Liver (tissue), 9 donors: Measurements from ENCODE around the gene TBC1D4. TPM values are rescaled to one million over a fixed set of nuclear protein-coding genes. Genes with fewer than 3 reads are reported as not detected.

ENCODE experiments used
- DNase-seq: peaks from one replicate; pipeline ENCODE4 v3.0.0-alpha.2; 2017; ENCODE audit warnings: low spot score
- H3K27ac ChIP-seq, 2 donors: one replicate each; pipeline ENCODE4 v1.7.0; 2013; ENCODE audit warnings: inconsistent platforms in 2 of 2, low read length in 2 of 2, control low read depth in 1 of 2, low read depth in 1 of 2, mild to moderate bottlenecking in 1 of 2
- H3K27me3 ChIP-seq, 4 donors: one replicate each; pipeline versions ENCODE4 v1.6.1 to v1.7.0; 2013; ENCODE audit warnings: low read length in 3 of 4, inconsistent platforms in 1 of 4, mild to moderate bottlenecking in 1 of 4, moderate library complexity in 1 of 4; ENCODE audit not compliant: control insufficient read depth in 4 of 4, insufficient read depth in 4 of 4
- H3K36me3 ChIP-seq, 4 donors: one replicate each; pipeline versions ENCODE4 v1.6.1 to v1.7.0; 2013; ENCODE audit warnings: low read length in 3 of 4, mild to moderate bottlenecking in 3 of 4, low read depth in 1 of 4, moderate library complexity in 1 of 4; ENCODE audit not compliant: control insufficient read depth in 4 of 4, insufficient read depth in 3 of 4
- H3K4me1 ChIP-seq, 4 donors: one replicate each; pipeline versions ENCODE4 v1.6.1 to v1.7.0; 2013; ENCODE audit warnings: low read length in 3 of 4, mild to moderate bottlenecking in 3 of 4, moderate library complexity in 1 of 4; ENCODE audit not compliant: control insufficient read depth in 4 of 4, insufficient read depth in 4 of 4
- H3K4me3 ChIP-seq, 3 donors: one replicate each; pipeline versions ENCODE4 v1.6.1 to v1.7.0; 2013; ENCODE audit warnings: low read length in 3 of 3, control low read depth in 1 of 3, low read depth in 1 of 3, mild to moderate bottlenecking in 1 of 3
- H3K9ac ChIP-seq, 2 donors: one replicate each; pipeline ENCODE4 v1.7.0; 2013; ENCODE audit warnings: low read length in 2 of 2, mild to moderate bottlenecking in 2 of 2, moderate library complexity in 2 of 2, control low read depth in 1 of 2, low read depth in 1 of 2
- H3K9me3 ChIP-seq, 4 donors: one replicate each; pipeline versions ENCODE4 v1.6.1 to v1.7.0; 2013; ENCODE audit warnings: low read length in 3 of 4; ENCODE audit not compliant: control insufficient read depth in 4 of 4
- ATF3 ChIP-seq: IDR thresholded peaks from 2 replicates; pipeline ENCODE4 v1.6.1; 2016; ENCODE audit warnings: antibody characterized with exemption
- CTCF ChIP-seq: fragments of 150-350 bp; IDR thresholded peaks from 2 replicates; pipeline ENCODE4 v1.5.1; 2017; ENCODE audit warnings: improper control_type of control experiment, low read depth, low read length; ENCODE audit not compliant: missing input control
- EGR1 ChIP-seq, 2 donors: IDR thresholded peaks; 2 replicates each; pipeline ENCODE4 v1.6.1; 2016 to 2018; ENCODE audit warnings: antibody characterized with exemption in 2 of 2, low read depth in 2 of 2
- FOXA2 ChIP-seq: IDR thresholded peaks from 2 replicates; pipeline ENCODE4 v1.6.1; 2016; ENCODE audit warnings: antibody characterized with exemption
- GABPA ChIP-seq, 2 donors: IDR thresholded peaks in 1 of 2; conservative IDR thresholded peaks in 1 of 2; 2 replicates each; pipeline ENCODE4 v1.6.1; 2016; ENCODE audit warnings: antibody characterized with exemption in 2 of 2, mild to moderate bottlenecking in 1 of 2, moderate library complexity in 1 of 2
- HNF4A ChIP-seq, 2 donors: conservative IDR thresholded peaks; 2 replicates each; pipeline ENCODE4 v1.6.1; 2016; ENCODE audit warnings: antibody characterized with exemption in 2 of 2, mild to moderate bottlenecking in 2 of 2
- HNF4G ChIP-seq: IDR thresholded peaks from 2 replicates; pipeline ENCODE4 v1.6.1; 2016; ENCODE audit warnings: antibody characterized with exemption
- MAX ChIP-seq: IDR thresholded peaks from 2 replicates; pipeline ENCODE4 v1.6.1; 2016; ENCODE audit warnings: antibody characterized with exemption
- NR2F2 ChIP-seq: IDR thresholded peaks from 2 replicates; pipeline ENCODE4 v1.6.1; 2016; ENCODE audit warnings: antibody characterized with exemption
- RAD21 ChIP-seq, 2 donors: IDR thresholded peaks; 2 replicates each; pipeline ENCODE4 v1.6.1; 2016; ENCODE audit warnings: antibody characterized with exemption in 2 of 2, mild to moderate bottlenecking in 2 of 2
- REST ChIP-seq: IDR thresholded peaks from 2 replicates; pipeline ENCODE4 v1.6.1; 2016; ENCODE audit warnings: antibody characterized with exemption, mild to moderate bottlenecking
- RXRA ChIP-seq, 2 donors: IDR thresholded peaks; 2 replicates each; pipeline ENCODE4 v1.6.1; 2017 to 2018; ENCODE audit warnings: antibody characterized with exemption in 2 of 2, mild to moderate bottlenecking in 1 of 2
- YY1 ChIP-seq: IDR thresholded peaks from 2 replicates; pipeline ENCODE4 v1.6.1; 2016; ENCODE audit warnings: antibody characterized with exemption, mild to moderate bottlenecking
- ZBTB33 ChIP-seq: IDR thresholded peaks from 2 replicates; pipeline ENCODE4 v1.6.1; 2016; ENCODE audit warnings: antibody characterized with exemption
- WGBS: extraction: QIAGEN DNeasy Blood & Tissue Kit; methylation state at CpG from one replicate; pipeline ENCODE4 v1.1.7; 2013; 5-methylcytosine and 5-hydroxymethylcytosine counted together
- polyA plus RNA-seq, 2 donors: library from polyadenylated mRNA; stranded (reverse) in 1 of 2; unstranded in 1 of 2; fragments of 200-250 nt in 1 of 2; fragments of >200 nt in 1 of 2; fragmentation: Nextera tagmentation in 1 of 2; extraction: Ambion mirVana in 1 of 2; gene quantifications; one replicate each; pipeline versions ENCODE4 v1.2.1 to v1.2.3, GENCODE V29; 2013 to 2015
- total RNA-seq, 2 donors: library from RNA; depleted of rRNA; stranded (reverse); fragments of >200 nt; gene quantifications; one replicate each; pipeline ENCODE4 v1.2.3, GENCODE V29; 2014
- donor health status: healthy.
- donor health status: healthy.
- donor health status: healthy.
- donor health status: healthy.
- donor health status: healthy.

Gene TBC1D4
- total and polyA plus RNA-seq, 4 donors: 2.3 to 11.1 (median 6.5) TPM

GRCh38 chr13:75444016-75444415 lies 38.0 kb downstream of the TBC1D4 start:
- no peak for TF ChIP-seq ZBTB33
- TF ChIP-seq NR2F2: no peak
- no peak for TF ChIP-seq RAD21 (IDR thresholded peaks at IDR 0.05)
- no peak for TF ChIP-seq FOXA2
- TF ChIP-seq GABPA (IDR thresholded peaks at IDR 0.05 in 1 of 2, conservative IDR thresholded peaks at IDR 0.05 in 1 of 2): no peak
- TF ChIP-seq HNF4G: no peak
- no peak for TF ChIP-seq RXRA (IDR thresholded peaks at IDR 0.05)
- TF ChIP-seq CTCF: no peak
- no peak for TF ChIP-seq MAX
- TF ChIP-seq YY1: no peak
- Histone ChIP-seq H3K4me1 (peaks cover 3 to 40% (median 21%) of the 10 kb centered on the region in 4 donors), H3K27me3 (no peaks in the 10 kb centered on the region), H3K4me3 (no peak overlapping the region), H3K9ac (no peak overlapping the region), H3K9me3 (no peaks in the 10 kb centered on the region), H3K27ac (no peak overlapping the region), H3K36me3 (no peaks in the 10 kb centered on the region)
- 95% methylated on average over 6 of the region's 6 CpGs for whole genome bisulfite sequencing
- DNase-seq: no peak

GRCh38 chr13:75443356-75443958 lies 38.5 kb downstream of the TBC1D4 start:
- 25% methylated on average over 8 of the region's 8 CpGs for WGBS
- H3K27me3 ChIP-seq: no peaks in the 10 kb centered on the region
- no peak for DNase-seq
- TF ChIP-seq ATF3 (no peak), FOXA2 (no peak), EGR1 (IDR thresholded peaks at IDR 0.05; ENCODE audit: low read depth in 2 of 2) (no peak), YY1 (peak; percentile 39), RAD21 (IDR thresholded peaks at IDR 0.05) (peak in 1 of 2 donors; percentile 10)
- H3K4me3 ChIP-seq: peak overlapping the region in 1 of 3 donors; percentile 30
- no peaks in the 10 kb centered on the region for H3K36me3 ChIP-seq
- H3K4me1 ChIP-seq: peaks cover 3 to 40% (median 21%) of the 10 kb centered on the region in 4 donors
- H3K27ac ChIP-seq: peak overlapping the region; percentile 44 to 64
- H3K9ac ChIP-seq: peak overlapping the region in 1 of 2 donors; percentile 69
- H3K9me3 ChIP-seq: no peaks in the 10 kb centered on the region

GRCh38 chr13:75442736-75443234 lies 39.2 kb downstream of the TBC1D4 start:
- TF ChIP-seq YY1 (peak; percentile 11), RXRA (IDR thresholded peaks at IDR 0.05) (no peak), HNF4A (conservative IDR thresholded peaks at IDR 0.05) (peak; percentile 3 to 47), RAD21 (IDR thresholded peaks at IDR 0.05) (peak; percentile 6 to 21), ZBTB33 (no peak), REST (peak; percentile 15)
- no peaks in the 10 kb centered on the region for H3K36me3 ChIP-seq
- peak overlapping the region; percentile 16 to 64 for H3K27ac ChIP-seq
- WGBS: 33% methylated on average over 6 of the region's 6 CpGs
- peak overlapping the region in 2 of 3 donors; percentile 6 to 40 for H3K4me3 ChIP-seq
- no peak for DNase-seq
- no peaks in the 10 kb centered on the region for H3K9me3 ChIP-seq
- peaks cover 3 to 42% (median 21%) of the 10 kb centered on the region in 4 donors for H3K4me1 ChIP-seq
- H3K27me3 ChIP-seq: no peaks in the 10 kb centered on the region
- H3K9ac ChIP-seq: no peak overlapping the region
